ENCODE measurements around the gene SSH2. TPM values are rescaled to one million over a fixed set of nuclear protein-coding genes. Genes with fewer than 3 reads are reported as not detected.

The SSH2 gene
- total RNA-seq, 1 experiment from 2014 or later: 45.1 TPM

DNA sequence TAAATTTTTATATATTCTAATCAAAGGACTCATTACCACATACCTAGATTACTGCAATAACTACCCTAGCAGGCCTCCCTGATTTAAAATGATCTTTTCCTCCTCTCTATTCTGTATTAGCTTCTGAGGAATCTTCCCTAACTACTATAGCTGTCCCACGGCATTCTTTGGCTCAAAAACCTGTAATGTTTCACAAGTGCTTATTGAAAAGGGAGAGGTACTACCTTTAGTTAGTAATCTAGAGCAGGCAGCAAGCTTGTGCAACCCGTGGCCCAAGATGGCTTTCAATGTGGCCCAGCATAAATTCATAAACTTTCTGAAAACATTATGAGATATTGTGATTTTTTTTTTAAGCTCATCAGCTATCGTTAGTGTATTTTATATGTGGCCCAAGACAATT lies 236.3 kb downstream of the SSH2 start:
- no peaks in the 10 kb centered on the region for H3K9me3 ChIP-seq (ENCODE audit: insufficient read depth, low read depth)
- H3K27ac ChIP-seq: peak overlapping the region; percentile 63; the same call in 1 of the 2 replicates
- peaks cover 20% of the 10 kb centered on the region for H3F3A ChIP-seq (ENCODE audit: insufficient read depth, low read depth)
- H3K4me2 ChIP-seq: no peak overlapping the region
- H3K9me2 ChIP-seq (ENCODE audit: insufficient read depth): no peaks in the 10 kb centered on the region
- ChIA-PET CTCF (no interaction called here), POLR2A (ENCODE audit: unreplicated experiment) (no interaction called here)
- no TSS peak for BruUV-seq (replicated peaks)
- intact Hi-C loops (cut with micrococcal nuclease; ENCODE audit: unreplicated experiment): no loop called here
- H3K4me1 ChIP-seq (replicated peaks; ENCODE audit: insufficient read depth): peaks cover 12% of the 10 kb centered on the region
- peak in 1 of 2 experiments; percentile 53 for DNase-seq
- H3K79me2 ChIP-seq (ENCODE audit: low read depth): no peaks in the 10 kb centered on the region
- no peak overlapping the region for H3K4me3 ChIP-seq
- H3K36me3 ChIP-seq (ENCODE audit: low read depth): no peaks in the 10 kb centered on the region
- H4K20me1 ChIP-seq (ENCODE audit: insufficient read depth): no peaks in the 10 kb centered on the region
- no peaks in the 10 kb centered on the region for H3K27me3 ChIP-seq (ENCODE audit: insufficient read depth, low read depth)
- H2AFZ ChIP-seq: no peak overlapping the region
- TF ChIP-seq, protein P1, sequence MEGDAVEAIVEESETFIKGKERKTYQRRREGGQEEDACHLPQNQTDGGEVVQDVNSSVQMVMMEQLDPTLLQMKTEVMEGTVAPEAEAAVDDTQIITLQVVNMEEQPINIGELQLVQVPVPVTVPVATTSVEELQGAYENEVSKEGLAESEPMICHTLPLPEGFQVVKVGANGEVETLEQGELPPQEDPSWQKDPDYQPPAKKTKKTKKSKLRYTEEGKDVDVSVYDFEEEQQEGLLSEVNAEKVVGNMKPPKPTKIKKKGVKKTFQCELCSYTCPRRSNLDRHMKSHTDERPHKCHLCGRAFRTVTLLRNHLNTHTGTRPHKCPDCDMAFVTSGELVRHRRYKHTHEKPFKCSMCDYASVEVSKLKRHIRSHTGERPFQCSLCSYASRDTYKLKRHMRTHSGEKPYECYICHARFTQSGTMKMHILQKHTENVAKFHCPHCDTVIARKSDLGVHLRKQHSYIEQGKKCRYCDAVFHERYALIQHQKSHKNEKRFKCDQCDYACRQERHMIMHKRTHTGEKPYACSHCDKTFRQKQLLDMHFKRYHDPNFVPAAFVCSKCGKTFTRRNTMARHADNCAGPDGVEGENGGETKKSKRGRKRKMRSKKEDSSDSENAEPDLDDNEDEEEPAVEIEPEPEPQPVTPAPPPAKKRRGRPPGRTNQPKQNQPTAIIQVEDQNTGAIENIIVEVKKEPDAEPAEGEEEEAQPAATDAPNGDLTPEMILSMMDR (conservative IDR thresholded peaks at IDR 0.05): no peak
- no peak for TF ChIP-seq EZH2 (IDR thresholded peaks at IDR 0.05; ENCODE audit: low read depth)

DNA sequence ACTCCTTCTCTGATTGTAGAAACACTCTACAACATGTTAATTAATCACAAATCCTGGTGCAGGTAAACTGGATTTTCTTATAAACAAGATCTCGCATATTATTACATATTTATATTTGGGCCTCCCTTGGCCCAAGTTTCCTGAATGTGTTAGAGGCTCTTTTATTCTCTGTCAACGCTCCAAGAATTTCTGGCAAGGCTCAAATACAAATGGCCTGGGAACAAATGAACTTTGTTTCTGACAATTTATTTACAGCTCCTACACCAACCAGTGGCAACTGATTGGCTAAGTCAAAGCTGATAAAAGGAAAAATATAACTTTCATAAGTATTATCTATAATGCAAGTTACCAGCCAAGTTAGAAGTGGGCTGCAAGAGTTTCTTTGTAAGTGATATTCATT lies 242.4 kb downstream of the SSH2 start:
- peaks cover 9% of the 10 kb centered on the region for H3K4me1 ChIP-seq (replicated peaks; ENCODE audit: insufficient read depth)
- H3K9me3 ChIP-seq (ENCODE audit: insufficient read depth, low read depth): no peaks in the 10 kb centered on the region
- H2AFZ ChIP-seq: no peak overlapping the region
- no TSS peak for BruUV-seq (replicated peaks)
- H3K79me2 ChIP-seq (ENCODE audit: low read depth): no peaks in the 10 kb centered on the region
- peaks cover 12% of the 10 kb centered on the region for H3F3A ChIP-seq (ENCODE audit: insufficient read depth, low read depth)
- intact Hi-C loops (cut with micrococcal nuclease; ENCODE audit: unreplicated experiment): no loop called here
- H3K9me2 ChIP-seq (ENCODE audit: insufficient read depth): no peaks in the 10 kb centered on the region
- H3K4me3 ChIP-seq: no peak overlapping the region
- no peak overlapping the region for H3K4me2 ChIP-seq
- ChIA-PET POLR2A (ENCODE audit: unreplicated experiment) (no interaction called here), CTCF (no interaction called here)
- no peaks in the 10 kb centered on the region for H4K20me1 ChIP-seq (ENCODE audit: insufficient read depth)
- no peaks in the 10 kb centered on the region for H3K27me3 ChIP-seq (ENCODE audit: insufficient read depth, low read depth)
- TF ChIP-seq, protein P1 (conservative IDR thresholded peaks at IDR 0.05): no peak
- no peak for TF ChIP-seq EZH2 (IDR thresholded peaks at IDR 0.05; ENCODE audit: low read depth)
- no peak overlapping the region for H3K27ac ChIP-seq
- H3K36me3 ChIP-seq (ENCODE audit: low read depth): no peaks in the 10 kb centered on the region
- DNase-seq: no peak

DNA sequence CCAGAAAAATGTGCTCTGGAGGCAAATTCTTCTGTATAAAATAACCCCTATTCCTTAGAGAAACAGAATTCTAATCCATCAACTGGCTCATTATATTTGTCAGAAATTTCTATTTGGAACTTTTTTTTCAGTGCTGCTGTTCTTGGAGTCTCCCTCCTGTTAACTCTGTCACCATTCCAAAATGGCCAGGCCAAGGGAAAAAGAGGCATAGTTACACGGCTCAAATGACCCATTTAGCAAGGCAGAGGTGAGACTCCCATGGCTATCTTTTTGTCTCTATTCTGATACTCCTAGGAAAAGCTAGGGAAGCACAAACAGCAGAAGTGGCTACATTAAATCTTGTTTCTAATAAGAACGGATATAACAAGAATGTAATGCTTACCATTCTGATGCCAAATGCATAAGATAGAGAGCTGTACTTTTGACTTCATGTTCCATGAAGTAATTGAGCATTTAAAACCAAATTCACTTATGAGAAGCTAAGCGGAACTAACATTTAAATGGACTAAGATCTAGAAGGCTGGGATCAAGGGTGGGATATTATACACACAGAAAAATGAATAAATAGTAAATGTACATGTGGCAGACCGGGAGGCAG lies 242.9 kb downstream of the SSH2 start:
- Histone ChIP-seq H3K27me3 (ENCODE audit: insufficient read depth, low read depth) (no peaks in the 10 kb centered on the region), H2AFZ (no peak overlapping the region), H3K9me2 (ENCODE audit: insufficient read depth) (no peaks in the 10 kb centered on the region), H3K36me3 (ENCODE audit: low read depth) (no peaks in the 10 kb centered on the region), H3F3A (ENCODE audit: insufficient read depth, low read depth) (peaks cover 10% of the 10 kb centered on the region; the same call in 1 of the 2 replicates), H3K4me3 (no peak overlapping the region), H4K20me1 (ENCODE audit: insufficient read depth) (no peaks in the 10 kb centered on the region), H3K4me2 (no peak overlapping the region), H3K79me2 (ENCODE audit: low read depth) (no peaks in the 10 kb centered on the region), H3K4me1 (replicated peaks; ENCODE audit: insufficient read depth) (peaks cover 4% of the 10 kb centered on the region; the same call in 1 of the 2 replicates), H3K9me3 (ENCODE audit: insufficient read depth, low read depth) (no peaks in the 10 kb centered on the region), H3K27ac (no peak overlapping the region)
- TF ChIP-seq, protein P1 (conservative IDR thresholded peaks at IDR 0.05): no peak
- TF ChIP-seq EZH2 (IDR thresholded peaks at IDR 0.05; ENCODE audit: low read depth): no peak
- intact Hi-C loops (cut with micrococcal nuclease; ENCODE audit: unreplicated experiment): no loop called here
- POLR2A ChIA-PET (ENCODE audit: unreplicated experiment): no interaction called here
- CTCF ChIA-PET: no interaction called here
- no peak for DNase-seq
- BruUV-seq (replicated peaks): no TSS peak
